H1 (cell line): Measurements from ENCODE around the gene BFSP2. TPM values are rescaled to one million over a fixed set of nuclear protein-coding genes. Genes with fewer than 3 reads are reported as not detected.

Experiments
- CTCF ChIA-PET: fragments of 300-600 bp; sonication (Branson Sonifier 250); formaldehyde crosslinking; loops from one replicate; lab custom pipeline; 2021; ENCODE audit not compliant: partially characterized antibody; lab: Charles Lee
- POLR2A ChIA-PET: fragments of 300-600 bp; sonication (Branson Sonifier 250); formaldehyde crosslinking; loops from one replicate; lab custom pipeline; 2021; ENCODE audit warnings: inconsistent platforms; ENCODE audit not compliant: partially characterized antibody; lab: Charles Lee
- DNase-seq, 2 experiments: peaks; one replicate each; pipeline versions ENCODE4 v3.0.0 to v3.0.0-alpha.2; 2010 to 2022; ENCODE audit warnings: low spot score in 2 of 2, low read depth in 1 of 2, mixed read lengths in 1 of 2
- FAIRE-seq: peaks from 2 replicates; lab custom pipeline; 2011; peaks lifted over from hg19 to GRCh38; lab: Jason Lieb, UNC
- H2AFZ ChIP-seq: 2 replicates; pipeline ENCODE4 v1.8.1; 2012; ENCODE audit warnings: low read length, inconsistent platforms
- H2AK5ac ChIP-seq: 2 replicates; pipeline ENCODE4 v1.6.1; 2013; ENCODE audit warnings: low read depth, low read length
- H2BK120ac ChIP-seq: replicated peaks from 2 replicates; pipeline ENCODE3; 2013; ENCODE audit warnings: low read depth, low read length, inconsistent platforms
- H2BK12ac ChIP-seq: 2 replicates; pipeline ENCODE4 v1.6.1; 2013; ENCODE audit warnings: low read depth, low read length
- H2BK15ac ChIP-seq: 2 replicates; pipeline ENCODE4 v1.6.1; 2013; ENCODE audit warnings: low read length
- H2BK20ac ChIP-seq: 2 replicates; pipeline ENCODE4 v1.6.1; 2013; ENCODE audit warnings: low read length
- H2BK5ac ChIP-seq: 2 replicates; pipeline ENCODE4 v1.6.1; 2013; ENCODE audit warnings: low read depth, low read length
- H3K14ac ChIP-seq: 2 replicates; pipeline ENCODE4 v1.6.1; 2013; ENCODE audit warnings: inconsistent platforms; ENCODE audit not compliant: insufficient read length
- H3K18ac ChIP-seq: 2 replicates; pipeline ENCODE4 v1.6.1; 2013; ENCODE audit warnings: low read length; ENCODE audit errors: extremely low read depth
- H3K23ac ChIP-seq: 2 replicates; pipeline ENCODE4 v1.6.1; 2013; ENCODE audit warnings: inconsistent platforms; ENCODE audit not compliant: insufficient read length
- H3K23me2 ChIP-seq: 2 replicates; pipeline ENCODE4 v1.6.1; 2013; ENCODE audit warnings: low read depth, low read length
- H3K27ac ChIP-seq: 2 replicates; pipeline ENCODE4 v1.6.1; 2011; ENCODE audit warnings: low read depth, low read length, inconsistent platforms
- H3K27me3 ChIP-seq, 4 experiments: replicated peaks in 1 of 4; 1 replicate in 1 of 4; 2 replicates in 3 of 4; pipeline versions ENCODE4 v1.6.1 to v1.8.1; 2011 to 2013; ENCODE audit warnings: low read length in 3 of 4, mild to moderate bottlenecking in 3 of 4, inconsistent platforms in 2 of 4, mixed read lengths in 2 of 4, moderate library complexity in 1 of 4; ENCODE audit not compliant: control insufficient read depth in 3 of 4, insufficient read depth in 3 of 4; ENCODE audit errors: extremely low read depth in 1 of 4
- H3K36me3 ChIP-seq, 4 experiments: 2 replicates each; pipeline versions ENCODE4 v1.6.1 to v1.8.1; 2011 to 2013; ENCODE audit warnings: mild to moderate bottlenecking in 4 of 4, low read length in 3 of 4, moderate library complexity in 2 of 4, control low read depth in 1 of 4, inconsistent platforms in 1 of 4; ENCODE audit not compliant: insufficient read depth in 4 of 4, control insufficient read depth in 2 of 4
- H3K4ac ChIP-seq: replicated peaks from 2 replicates; pipeline ENCODE3; 2013; ENCODE audit warnings: low read length, low read depth, mixed read lengths, inconsistent platforms; ENCODE audit not compliant: insufficient read length
- H3K4me1 ChIP-seq, 4 experiments: replicated peaks in 1 of 4; 1 replicate in 1 of 4; 2 replicates in 3 of 4; pipeline versions ENCODE4 v1.6.1 to v1.8.1; 2011 to 2013; ENCODE audit warnings: low read length in 3 of 4, inconsistent platforms in 2 of 4, mixed read lengths in 1 of 4; ENCODE audit not compliant: insufficient read depth in 4 of 4, control insufficient read depth in 3 of 4
- H3K4me2 ChIP-seq, 2 experiments: 2 replicates each; pipeline versions ENCODE4 v1.6.1 to v1.8.1; 2011 to 2013; ENCODE audit warnings: low read depth in 2 of 2, low read length in 2 of 2, control low read depth in 1 of 2, inconsistent platforms in 1 of 2, mild to moderate bottlenecking in 1 of 2; ENCODE audit not compliant: insufficient read depth in 1 of 2
- H3K4me3 ChIP-seq, 4 experiments: fragments of 200-600, 300-600 bp in 1 of 4; sonication (generic), shearing (Covaris generic), sonication (Bioruptor Twin) in 1 of 4; 2 replicates each; pipeline versions ENCODE4 v1.5.1 to v1.8.1; 2011 to 2016; ENCODE audit warnings: low read length in 4 of 4, low read depth in 3 of 4, control low read depth in 2 of 4, inconsistent platforms in 2 of 4, mild to moderate bottlenecking in 2 of 4, mixed read lengths in 1 of 4, moderate library complexity in 1 of 4; ENCODE audit not compliant: insufficient read depth in 2 of 4; ENCODE audit errors: extremely low read depth in 1 of 4
- H3K56ac ChIP-seq: replicated peaks from 2 replicates; pipeline ENCODE3; 2013; ENCODE audit warnings: low read depth, mild to moderate bottlenecking, mixed read lengths, low read length, inconsistent platforms; ENCODE audit not compliant: insufficient read length
- H3K79me1 ChIP-seq: 2 replicates; pipeline ENCODE4 v1.6.1; 2013; ENCODE audit warnings: low read depth, low read length, control low read depth
- H3K79me2 ChIP-seq, 2 experiments: 2 replicates each; pipeline versions ENCODE4 v1.6.1 to v1.8.1; 2012 to 2013; ENCODE audit warnings: low read length in 2 of 2, mild to moderate bottlenecking in 2 of 2, inconsistent platforms in 1 of 2; ENCODE audit not compliant: insufficient read depth in 2 of 2, control insufficient read depth in 1 of 2
- H3K9ac ChIP-seq, 4 experiments: replicated peaks in 1 of 4; 1 replicate in 1 of 4; 2 replicates in 3 of 4; pipeline versions ENCODE4 v1.6.1 to v1.8.1; 2011 to 2013; ENCODE audit warnings: low read depth in 3 of 4, low read length in 3 of 4, control low read depth in 2 of 4, mild to moderate bottlenecking in 2 of 4, moderate library complexity in 2 of 4, inconsistent platforms in 1 of 4; ENCODE audit errors: extremely low read depth in 1 of 4
- H3K9me3 ChIP-seq, 2 experiments: 2 replicates each; pipeline versions ENCODE4 v1.6.1 to v1.8.1; 2012 to 2013; ENCODE audit warnings: mild to moderate bottlenecking in 2 of 2, moderate library complexity in 2 of 2, control low read depth in 1 of 2, inconsistent platforms in 1 of 2, low read depth in 1 of 2, low read length in 1 of 2, mixed read lengths in 1 of 2; ENCODE audit not compliant: insufficient read depth in 2 of 2
- H4K20me1 ChIP-seq, 2 experiments: replicated peaks in 1 of 2; 2 replicates each; pipeline versions ENCODE3 to v1.8.1; 2011 to 2013; ENCODE audit warnings: inconsistent platforms in 2 of 2, low read length in 2 of 2, mild to moderate bottlenecking in 1 of 2; ENCODE audit not compliant: insufficient read depth in 2 of 2, control insufficient read depth in 1 of 2
- H4K5ac ChIP-seq: 2 replicates; pipeline ENCODE4 v1.6.1; 2013; ENCODE audit warnings: low read length, low read depth, mixed read lengths, inconsistent platforms; ENCODE audit not compliant: insufficient read length
- H4K8ac ChIP-seq: 2 replicates; pipeline ENCODE4 v1.8.0; 2013; ENCODE audit warnings: mild to moderate bottlenecking, moderate library complexity, low read length, inconsistent platforms; ENCODE audit not compliant: insufficient read depth; ENCODE audit errors: extremely low read depth
- H4K91ac ChIP-seq: replicated peaks from 2 replicates; pipeline ENCODE3; 2013; ENCODE audit warnings: low read length, mixed read lengths, inconsistent platforms; ENCODE audit not compliant: insufficient read length
- GTF2F1 ChIP-seq: IDR thresholded peaks from 2 replicates; pipeline ENCODE4 v1.6.1; 2012; ENCODE audit warnings: low read depth, low read length, improper control_type of control experiment, borderline replicate concordance
- TCF12 ChIP-seq: IDR thresholded peaks from 2 replicates; pipeline ENCODE4 v1.6.1; 2011; ENCODE audit warnings: low read depth, mild to moderate bottlenecking, low read length
- WGBS, 2 experiments: shearing (Covaris generic) in 1 of 2; methylation state at CpG; one replicate each; pipeline versions ENCODE4 v1.1.6 to v1.1.7; 2013 to 2015; ENCODE audit warnings: low lambda C conversion rate in 2 of 2, mixed read lengths in 2 of 2, inconsistent platforms in 1 of 2, low coverage in 1 of 2, missing lambda C conversion rate in 1 of 2; ENCODE audit not compliant: insufficient replicate concordance in 2 of 2, insufficient coverage in 1 of 2, insufficient read length in 1 of 2; ENCODE audit errors: extremely low coverage in 1 of 2, missing lambda C conversion rate in 1 of 2; 5-methylcytosine and 5-hydroxymethylcytosine counted together
- polyA plus RNA-seq, 7 experiments: library from polyadenylated mRNA; depleted of rRNA in 3 of 7; stranded (reverse) in 5 of 7; unstranded in 2 of 7; fragments of >200 nt in 5 of 7; fragments of 200-250 nt in 2 of 7; gene quantifications; 1 replicate in 5 of 7; 2 replicates in 1 of 7; 4 replicates in 1 of 7; pipeline versions ENCODE4 v1.2.1 to v1.2.3, GENCODE V29; 2011 to 2013; ENCODE audit warnings: missing spikeins in 2 of 7, mixed read lengths in 2 of 7
- total RNA-seq: library from RNA; stranded (reverse); fragmentation: NEBNext Ultra II Directional; extraction: Animal tissue kit (Norgen Biotek cat#: 25700); gene quantifications from 2 replicates; pipeline ENCODE4 v1.2.1, GENCODE V29; 2021

The BFSP2 gene
- total and polyA plus RNA-seq, 2 of the 8 experiments (the other 6 are each of a cell fraction or from before 2014, with no cell fraction given), result not detected

- no peak overlapping the region; a peak in 1 of 7 replicates for H3K9ac ChIP-seq
- H3K18ac ChIP-seq, result no peak overlapping the region
- no peak overlapping the region for H2BK12ac ChIP-seq
- CTCF ChIA-PET, result interaction anchor here (0.7 to 1.6 kb wide), 6 partner anchors 8 to 674 kb away, joined by 3 to 7 read pairs (median 5); no protein-coding TSS in a partner anchor
- TF ChIP-seq TCF12 (peak; percentile 84; the same call in 1 of the 2 replicates), GTF2F1 (no peak)
- no peak overlapping the region for H4K8ac ChIP-seq
- peaks cover 0 to 4% (median 0%) of the 10 kb centered on the region in 4 experiments; a peak in 2 of 7 replicates for H3K4me1 ChIP-seq
- FAIRE-seq, result peak; percentile 13
- H2AK5ac ChIP-seq, result no peak overlapping the region
- peak overlapping the region; percentile 84 for H2AFZ ChIP-seq
- no peaks in the 10 kb centered on the region for H3K79me2 ChIP-seq
- POLR2A ChIA-PET, result no interaction called here
- no peak overlapping the region for H2BK5ac ChIP-seq
- H3K4me3 ChIP-seq, result no peak overlapping the region
- no peak overlapping the region for H3K56ac ChIP-seq
- H3K4ac ChIP-seq, result no peak overlapping the region
- DNase-seq, result no peak
- no peak overlapping the region for H3K14ac ChIP-seq
- no peaks in the 10 kb centered on the region for H3K9me3 ChIP-seq
- H3K4me2 ChIP-seq, result peak overlapping the region in 1 of 2 experiments; percentile 11; a peak in 1 of 4 replicates
- no peak overlapping the region for H4K5ac ChIP-seq
- no peaks in the 10 kb centered on the region for H4K20me1 ChIP-seq
- H4K91ac ChIP-seq, result no peak overlapping the region
- no peak overlapping the region for H2BK120ac ChIP-seq
- H2BK20ac ChIP-seq, result no peak overlapping the region
- no peaks in the 10 kb centered on the region for H3K79me1 ChIP-seq
- no peak overlapping the region for H2BK15ac ChIP-seq
- no peaks in the 10 kb centered on the region for H3K27me3 ChIP-seq
- no peak overlapping the region for H3K23ac ChIP-seq
- 72% methylated on average over 3 of the region's 3 CpGs; no CpG with 5 or more reads in 1 of the 2 experiments for WGBS, 2 experiments
- no peak overlapping the region; the same call in 1 of the 2 replicates for H3K27ac ChIP-seq
- no peaks in the 10 kb centered on the region for H3K23me2 ChIP-seq
- H3K36me3 ChIP-seq, result no peaks in the 10 kb centered on the region
Observed at GRCh38 chr3:133404920-133405319, 5.1 kb downstream of the BFSP2 start.
